Stimulated activated CD8-positive, alpha-beta memory T cell treated with anti-CD3 and anti-CD28 coated beads, Interleukin-7, amount 100 ng/mL, for 1 hour (primary cell): ENCODE data around the gene ARHGEF16.

Source experiments
- DNase-seq, 2 donors: peaks; one replicate each; pipeline ENCODE4 v3.0.0-alpha.2; 2020; ENCODE audit warnings: low read depth in 2 of 2

The ARHGEF16 gene

GRCh38 chr1:3501856-3502640 is 47.6 kb downstream of the ARHGEF16 start:
- DNase-seq, result no peak

GRCh38 chr1:3502641-3503524 is 48.4 kb downstream of the ARHGEF16 start:
- DNase-seq, result no peak

DNA sequence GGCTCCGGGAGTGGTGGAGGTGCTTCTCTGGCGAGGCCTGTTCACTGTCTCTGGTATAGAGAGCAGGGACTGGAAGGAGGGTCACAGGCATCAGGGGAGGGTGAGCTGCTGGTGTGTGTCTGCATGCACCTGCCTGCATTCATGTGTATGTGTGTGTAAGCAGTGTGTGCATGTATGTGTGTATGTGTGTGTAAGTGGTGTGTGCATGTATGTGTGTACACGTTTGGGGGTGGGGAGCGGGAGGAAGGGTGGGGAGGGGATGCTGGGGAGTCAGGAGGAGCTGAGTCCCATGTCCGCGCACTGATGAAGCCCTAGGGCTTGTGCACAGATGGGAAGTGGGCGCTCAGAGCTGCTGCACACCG is 49.0 kb downstream of the ARHGEF16 start:
- no peak for DNase-seq

DNA sequence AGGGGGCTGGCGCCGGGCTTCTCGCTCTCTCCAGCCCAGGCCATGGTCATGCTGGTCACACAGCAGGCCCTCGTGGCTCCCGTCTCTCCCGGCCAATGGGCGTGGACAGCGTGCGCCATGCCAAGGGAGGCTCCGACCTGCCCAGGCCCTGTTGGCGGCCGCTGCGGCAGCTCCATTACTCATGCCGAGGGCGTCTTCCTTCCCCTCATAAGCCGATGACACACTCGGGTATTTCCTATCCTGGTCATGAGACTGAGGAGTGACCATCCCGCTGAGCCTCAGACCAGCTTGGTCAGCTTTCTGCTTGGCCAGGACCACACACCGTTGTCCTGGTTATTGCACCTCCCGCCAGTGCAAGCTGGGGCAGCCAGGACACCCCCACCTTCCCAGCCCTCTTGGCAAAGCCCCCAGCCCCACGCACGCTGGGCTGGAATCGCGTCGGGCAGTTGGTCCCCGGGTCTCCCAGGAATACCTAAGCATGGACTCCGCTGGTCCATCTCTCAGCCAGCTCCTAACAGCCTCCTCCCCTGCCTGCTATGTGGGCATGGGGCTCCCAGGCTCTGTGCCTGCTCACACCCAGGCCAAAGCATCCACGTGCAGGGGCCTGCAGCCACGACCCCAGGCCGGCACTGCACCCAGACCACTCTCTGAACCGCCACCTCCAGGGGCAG is 49.8 kb downstream of the ARHGEF16 start:
- no peak for DNase-seq

GRCh38 chr1:3504822-3505153 is 50.3 kb downstream of the ARHGEF16 start:
- no peak for DNase-seq

GRCh38 chr1:3505161-3505560 is 50.7 kb downstream of the ARHGEF16 start:
- no peak for DNase-seq

GRCh38 chr1:3506041-3506440 is 51.6 kb downstream of the ARHGEF16 start:
- no peak for DNase-seq

GRCh38 chr1:3506943-3507342 is 52.5 kb downstream of the ARHGEF16 start:
- no peak for DNase-seq

DNA sequence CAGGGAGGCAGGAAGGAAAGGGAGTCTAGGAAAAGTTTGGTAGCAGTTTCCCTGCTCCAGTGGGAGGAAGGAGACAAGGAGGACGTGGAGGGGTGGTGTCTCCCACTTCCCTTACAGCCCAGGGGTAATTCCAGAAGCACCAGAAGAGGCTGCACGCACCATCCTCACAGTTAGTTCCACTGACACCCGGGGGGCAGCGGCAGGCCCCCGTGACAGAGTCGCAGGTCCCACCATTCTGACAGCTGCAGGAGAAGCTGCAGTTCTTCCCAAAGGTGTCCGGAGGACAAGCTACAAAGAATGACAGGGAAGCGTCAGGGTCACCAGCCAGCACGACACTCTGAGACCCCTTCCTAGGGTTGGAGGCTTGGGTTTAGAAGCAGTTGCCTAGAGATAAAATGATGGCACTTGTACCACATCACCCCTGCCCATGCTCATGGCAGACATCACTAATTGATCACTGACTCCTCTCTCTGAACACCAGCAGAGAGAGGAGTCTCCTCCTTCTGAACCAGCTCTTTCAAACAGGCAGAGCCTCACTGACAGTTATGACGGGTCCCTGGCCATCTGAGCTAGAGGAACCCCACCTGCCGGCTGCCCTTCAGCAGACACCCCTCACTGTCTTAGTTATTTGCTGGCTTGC is 53.3 kb downstream of the ARHGEF16 start:
- DNase-seq, result no peak

DNA sequence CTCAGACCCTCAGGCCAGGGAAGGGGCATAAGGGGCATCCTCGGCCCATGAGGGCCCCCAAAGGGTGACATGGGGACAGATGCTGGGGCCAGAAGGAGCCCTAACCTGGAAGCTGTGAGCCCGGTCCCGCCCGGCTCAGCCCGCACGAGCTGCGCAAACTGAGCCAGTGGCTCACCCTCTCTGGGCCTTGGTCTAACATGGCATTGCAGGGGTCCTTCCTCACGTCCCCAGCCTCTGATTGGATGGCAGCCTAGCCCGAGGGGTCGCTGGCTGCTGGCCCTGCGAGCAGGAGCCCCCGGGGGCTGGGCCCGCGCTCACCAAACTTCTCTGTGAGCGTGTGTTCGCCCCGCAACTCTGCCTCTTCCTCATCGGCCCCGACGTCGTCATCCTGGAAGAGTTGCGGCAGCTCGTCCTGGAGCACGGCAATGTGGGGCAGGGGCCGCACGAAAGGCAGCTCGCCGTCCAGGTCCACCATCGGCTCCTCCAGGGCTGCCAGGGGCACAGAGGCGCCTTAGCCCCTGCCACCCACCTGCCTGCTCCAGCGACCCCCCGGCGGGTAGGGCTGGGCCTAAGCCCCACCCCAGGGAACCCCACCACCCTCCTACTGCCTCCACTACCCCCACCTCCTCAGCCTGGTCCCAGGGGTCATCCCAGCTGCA is 54.4 kb downstream of the ARHGEF16 start:
- no peak for DNase-seq

DNA sequence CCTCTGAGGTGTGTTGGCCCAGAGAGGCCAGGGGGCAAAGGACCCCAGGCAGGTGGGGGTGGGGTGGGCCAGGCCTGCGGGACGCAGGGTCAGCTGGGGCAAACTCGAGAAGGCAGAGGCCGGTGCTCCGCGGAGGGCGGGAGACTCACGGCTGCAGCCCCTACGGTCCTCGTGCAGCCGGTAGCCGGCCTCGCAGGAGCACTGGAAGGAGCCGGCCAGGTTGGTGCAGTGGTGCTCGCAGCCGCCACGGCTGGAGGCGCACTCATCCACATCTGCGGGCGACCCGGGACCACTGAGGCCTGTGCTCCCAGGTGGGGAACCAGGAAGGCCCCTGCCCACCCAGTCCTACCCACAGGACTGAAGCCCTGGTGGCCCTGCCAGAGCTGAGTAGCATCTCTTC is 55.3 kb downstream of the ARHGEF16 start:
- DNase-seq, result no peak

GRCh38 chr1:3510136-3510955 is 55.9 kb downstream of the ARHGEF16 start:
- DNase-seq, result no peak

- no peak for DNase-seq
These were observed 56.4 kb downstream of the ARHGEF16 start for GRCh38 chr1:3510956-3511250.

DNA sequence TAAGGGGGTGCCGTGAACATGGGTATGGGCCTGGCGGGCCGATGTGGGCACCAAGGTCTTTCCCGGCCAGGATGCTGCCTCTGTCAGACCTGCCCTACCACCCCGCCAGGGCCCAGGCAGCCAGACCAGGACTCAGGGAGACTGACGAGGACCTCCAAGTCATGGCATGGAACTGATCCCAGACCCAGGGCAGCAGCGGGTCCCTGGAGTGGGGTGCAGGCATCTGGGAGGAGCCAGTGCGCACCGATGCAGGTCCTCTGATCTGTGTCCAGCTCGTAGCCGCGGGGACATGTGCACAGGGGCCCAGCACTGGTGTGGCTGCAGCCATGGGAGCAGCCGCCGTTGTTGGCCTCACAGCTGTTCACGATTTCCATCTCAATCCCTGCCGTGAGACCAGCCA is 56.8 kb downstream of the ARHGEF16 start:
- no peak for DNase-seq

- DNase-seq, result no peak
These were observed 57.4 kb downstream of the ARHGEF16 start for GRCh38 chr1:3511856-3512255.

DNA sequence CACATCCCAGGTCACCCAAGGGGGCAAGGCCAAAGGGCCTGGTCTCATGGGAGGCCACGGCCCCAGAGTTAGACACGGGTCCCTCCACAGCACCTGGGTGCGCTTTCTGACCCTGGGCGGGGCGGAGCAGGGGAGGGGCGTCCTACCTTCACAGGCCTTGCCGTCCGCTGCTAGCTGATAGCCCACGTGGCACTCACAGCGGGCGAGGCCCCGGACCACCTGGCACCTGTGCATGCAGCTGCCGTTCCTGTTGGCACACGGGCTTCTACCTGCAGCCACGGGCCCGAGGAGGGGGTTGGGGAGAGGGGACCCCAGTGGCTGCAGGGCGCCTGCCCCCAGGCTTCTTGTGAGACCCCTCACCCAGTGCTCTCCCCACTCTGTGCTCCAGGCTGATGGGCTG is 59.9 kb downstream of the ARHGEF16 start:
- no peak for DNase-seq

- no peak for DNase-seq
These were observed 60.8 kb downstream of the ARHGEF16 start for GRCh38 chr1:3515272-3515671.

DNA sequence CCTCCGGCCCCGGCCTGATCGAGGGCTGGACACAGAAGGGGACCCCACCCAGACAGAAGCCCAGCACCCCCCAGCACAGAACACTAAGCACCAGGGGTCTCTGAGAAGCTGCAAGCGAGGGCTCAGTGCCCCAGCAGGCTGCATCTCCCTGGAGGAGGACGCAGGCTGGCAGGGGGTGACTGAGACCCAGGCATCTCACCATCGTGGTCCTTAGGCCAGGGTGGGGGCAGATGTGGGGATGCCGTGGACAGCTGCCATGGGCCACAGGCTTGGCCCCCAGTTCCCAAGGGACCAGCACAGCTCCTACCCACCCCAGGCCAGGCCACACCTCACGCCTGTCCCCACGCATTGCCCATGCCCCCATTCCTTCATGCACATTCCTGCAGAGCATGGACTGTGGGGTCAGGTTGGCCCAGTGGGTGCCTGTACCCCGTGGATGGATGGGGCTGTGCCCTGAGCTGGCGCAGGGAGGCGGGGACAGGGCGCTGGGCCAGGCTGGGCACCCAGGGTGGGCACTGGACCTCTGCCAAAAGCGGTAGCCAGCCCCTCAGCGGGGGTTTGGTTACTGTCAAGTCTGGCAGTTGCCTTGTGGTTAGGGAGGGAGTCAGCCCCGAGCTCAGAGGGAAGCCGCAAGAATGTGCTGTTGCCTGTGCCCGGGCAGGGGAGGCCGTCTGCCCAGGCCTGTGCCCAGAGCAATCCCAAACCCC is 61.5 kb downstream of the ARHGEF16 start:
- no peak for DNase-seq

DNA sequence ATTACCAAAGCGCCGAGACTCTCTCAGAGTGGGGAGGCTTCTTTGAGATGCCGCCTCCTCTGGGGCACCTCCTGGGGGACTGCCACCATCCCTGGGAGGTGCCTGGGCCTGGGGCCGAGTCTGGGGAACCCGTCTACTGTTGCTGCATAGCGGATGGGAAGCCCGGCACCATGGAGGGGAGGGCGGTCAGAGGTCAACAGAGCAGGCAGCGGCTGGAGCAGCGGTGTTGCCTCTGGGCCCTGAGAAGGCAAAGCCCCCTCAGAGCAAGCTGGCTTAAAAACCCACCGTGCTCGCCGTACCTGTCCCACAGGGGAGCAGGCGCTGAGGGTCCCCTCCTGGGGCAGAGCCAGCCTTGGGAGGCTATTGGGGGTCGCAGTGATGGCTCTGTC is 62.0 kb downstream of the ARHGEF16 start:
- no peak for DNase-seq

DNA sequence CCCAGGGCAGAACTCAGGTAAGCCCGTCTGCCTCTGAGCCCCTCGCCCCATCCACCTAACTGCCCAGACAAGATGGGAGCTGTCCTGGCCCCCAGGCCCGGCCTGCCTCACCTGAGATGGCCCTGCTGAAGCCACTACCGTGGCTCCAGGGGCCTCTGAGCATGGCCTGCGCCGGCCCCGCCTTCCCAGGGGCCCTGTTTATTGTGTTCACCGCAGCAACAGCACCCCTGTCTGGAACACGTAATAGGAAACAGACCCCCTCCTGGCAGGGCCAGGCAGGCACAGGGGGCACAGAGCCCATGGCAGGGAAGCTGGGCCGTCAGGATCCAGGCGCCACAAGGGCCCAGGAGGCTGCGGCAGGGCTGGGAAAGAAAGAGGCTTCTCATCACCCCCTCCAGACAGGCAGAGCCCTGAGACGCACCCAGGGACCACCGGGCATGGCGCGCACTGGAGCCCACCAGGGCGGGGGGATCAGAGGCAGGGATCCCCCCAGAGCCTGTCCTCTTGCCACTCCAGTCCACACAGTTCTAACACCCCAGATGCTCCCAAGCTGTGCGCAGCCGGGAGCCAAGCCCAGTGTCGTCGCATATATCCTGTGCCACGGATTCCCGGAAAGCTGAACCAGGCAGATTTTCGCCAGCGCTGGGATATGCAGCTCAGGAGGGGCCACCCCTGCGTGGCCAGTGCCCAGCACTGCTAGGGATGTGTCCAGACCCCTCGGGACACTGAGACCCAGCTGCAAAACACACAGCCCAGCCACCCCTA is 62.6 kb downstream of the ARHGEF16 start:
- DNase-seq, result no peak
